AG09309 (cell line): ENCODE measurements around the gene TBC1D22A.

Experiments
- DNase-seq: peaks from one replicate; pipeline ENCODE4 v3.0.0-alpha.2; 2010; ENCODE audit warnings: low read depth
- H3K4me3 ChIP-seq: 2 replicates; pipeline ENCODE4 v1.5.1; 2011; ENCODE audit warnings: mild to moderate bottlenecking, low read depth, low read length, moderate library complexity; ENCODE audit not compliant: control insufficient read depth
- TF ChIP-seq, protein P1 (sequence below): IDR thresholded peaks from 2 replicates; pipeline ENCODE4 v1.5.1; 2011; ENCODE audit warnings: mild to moderate bottlenecking, low read depth, low read length, inconsistent platforms; ENCODE audit not compliant: insufficient read depth, control insufficient read depth; ENCODE audit errors: missing control alignments

TBC1D22A gene

GRCh38 chr22:47015589-47016178 lies 253.2 kb downstream of the TBC1D22A start:
- TF ChIP-seq, protein P1, sequence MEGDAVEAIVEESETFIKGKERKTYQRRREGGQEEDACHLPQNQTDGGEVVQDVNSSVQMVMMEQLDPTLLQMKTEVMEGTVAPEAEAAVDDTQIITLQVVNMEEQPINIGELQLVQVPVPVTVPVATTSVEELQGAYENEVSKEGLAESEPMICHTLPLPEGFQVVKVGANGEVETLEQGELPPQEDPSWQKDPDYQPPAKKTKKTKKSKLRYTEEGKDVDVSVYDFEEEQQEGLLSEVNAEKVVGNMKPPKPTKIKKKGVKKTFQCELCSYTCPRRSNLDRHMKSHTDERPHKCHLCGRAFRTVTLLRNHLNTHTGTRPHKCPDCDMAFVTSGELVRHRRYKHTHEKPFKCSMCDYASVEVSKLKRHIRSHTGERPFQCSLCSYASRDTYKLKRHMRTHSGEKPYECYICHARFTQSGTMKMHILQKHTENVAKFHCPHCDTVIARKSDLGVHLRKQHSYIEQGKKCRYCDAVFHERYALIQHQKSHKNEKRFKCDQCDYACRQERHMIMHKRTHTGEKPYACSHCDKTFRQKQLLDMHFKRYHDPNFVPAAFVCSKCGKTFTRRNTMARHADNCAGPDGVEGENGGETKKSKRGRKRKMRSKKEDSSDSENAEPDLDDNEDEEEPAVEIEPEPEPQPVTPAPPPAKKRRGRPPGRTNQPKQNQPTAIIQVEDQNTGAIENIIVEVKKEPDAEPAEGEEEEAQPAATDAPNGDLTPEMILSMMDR: no peak
- DNase-seq: no peak
- no peak overlapping the region for H3K4me3 ChIP-seq

DNA sequence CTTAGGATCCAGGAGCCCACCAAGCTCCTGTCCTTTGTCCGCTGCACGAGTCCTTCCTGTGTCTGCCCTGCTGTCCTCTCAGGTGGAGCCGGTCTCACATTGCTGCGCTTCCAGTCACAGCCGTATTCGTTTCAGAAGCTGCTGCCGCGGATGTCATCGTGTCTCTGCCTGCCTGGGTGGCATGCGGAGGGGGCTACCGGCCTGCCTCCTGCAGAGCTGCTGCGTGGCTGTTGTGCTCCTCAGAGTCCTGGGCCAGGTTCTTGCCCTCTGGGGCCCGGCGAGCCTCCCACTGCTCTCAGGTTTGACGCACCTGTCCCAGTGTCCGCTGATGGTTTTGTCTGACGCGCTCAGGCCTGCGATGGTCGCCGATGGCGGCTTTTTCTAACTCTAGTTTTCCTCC lies 254.2 kb downstream of the TBC1D22A start:
- no peak overlapping the region for H3K4me3 ChIP-seq
- no peak for DNase-seq
- TF ChIP-seq, protein P1: no peak

DNA sequence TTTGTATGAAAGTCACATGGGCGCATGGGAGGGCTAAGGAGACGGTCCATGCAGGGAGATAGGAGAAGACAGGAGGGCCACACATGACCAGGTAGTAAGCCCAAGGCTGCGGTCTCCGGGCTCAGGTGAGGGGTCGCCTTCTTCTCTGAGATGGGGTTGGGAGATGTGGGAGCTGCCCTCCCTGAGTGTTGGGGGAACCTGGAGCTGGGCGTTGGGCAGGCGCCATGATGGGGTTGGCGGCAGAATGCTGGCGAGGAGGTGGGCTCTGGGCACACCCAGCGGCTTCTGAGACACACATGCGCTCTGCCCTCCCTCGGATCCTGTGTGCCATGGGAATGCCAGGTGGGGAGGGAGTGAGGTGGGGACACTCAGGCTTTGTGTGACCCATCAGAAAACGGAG lies 254.8 kb downstream of the TBC1D22A start:
- DNase-seq: no peak

DNA sequence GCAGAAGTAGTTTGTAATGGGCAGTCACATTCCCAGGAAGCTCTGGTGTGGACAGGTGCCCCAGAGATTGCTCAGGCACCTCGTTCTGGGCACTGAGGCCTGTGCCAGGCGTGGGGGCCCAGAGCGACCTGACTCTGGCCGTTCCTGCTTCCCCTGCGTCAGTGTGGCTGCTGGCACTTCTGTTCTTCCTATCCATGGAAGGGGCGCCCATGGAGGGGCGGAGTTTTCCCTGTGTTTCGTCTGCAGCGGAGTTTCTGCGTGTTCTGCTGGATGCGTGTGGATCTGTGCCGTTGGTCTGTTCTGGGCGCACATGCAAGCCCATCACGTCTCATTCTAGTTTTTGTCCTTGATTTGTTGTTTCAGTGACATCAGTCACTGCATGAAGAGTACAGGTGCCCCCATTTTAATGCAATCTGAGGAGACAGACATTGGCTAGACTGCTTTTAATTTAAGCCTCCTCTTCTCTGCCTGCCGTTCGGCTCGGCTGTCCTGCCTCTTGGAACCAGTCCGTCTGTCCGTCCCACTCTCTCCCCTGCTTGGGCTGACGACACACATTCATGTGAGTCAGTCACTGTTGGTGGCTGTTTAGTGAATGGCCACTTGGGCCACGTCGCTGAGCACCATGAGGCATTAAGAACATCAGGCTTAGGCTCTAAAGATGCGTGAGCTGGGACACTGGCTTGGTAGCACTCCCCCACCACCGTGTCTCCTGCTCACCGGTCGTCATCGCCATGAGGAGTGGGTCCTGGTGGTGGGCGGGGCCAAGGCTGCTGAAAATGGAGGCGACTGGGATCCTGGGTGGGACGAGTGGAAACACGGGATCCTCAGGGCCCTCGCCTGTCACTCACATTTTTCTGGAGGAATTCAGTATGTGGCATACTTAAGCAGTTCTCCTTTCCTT lies 255.8 kb downstream of the TBC1D22A start:
- TF ChIP-seq, protein P1: no peak

More for the DNA sequence above, 254.8 kb downstream of the TBC1D22A start:
- H3K4me3 ChIP-seq: no peak overlapping the region
- TF ChIP-seq, protein P1: no peak

DNA sequence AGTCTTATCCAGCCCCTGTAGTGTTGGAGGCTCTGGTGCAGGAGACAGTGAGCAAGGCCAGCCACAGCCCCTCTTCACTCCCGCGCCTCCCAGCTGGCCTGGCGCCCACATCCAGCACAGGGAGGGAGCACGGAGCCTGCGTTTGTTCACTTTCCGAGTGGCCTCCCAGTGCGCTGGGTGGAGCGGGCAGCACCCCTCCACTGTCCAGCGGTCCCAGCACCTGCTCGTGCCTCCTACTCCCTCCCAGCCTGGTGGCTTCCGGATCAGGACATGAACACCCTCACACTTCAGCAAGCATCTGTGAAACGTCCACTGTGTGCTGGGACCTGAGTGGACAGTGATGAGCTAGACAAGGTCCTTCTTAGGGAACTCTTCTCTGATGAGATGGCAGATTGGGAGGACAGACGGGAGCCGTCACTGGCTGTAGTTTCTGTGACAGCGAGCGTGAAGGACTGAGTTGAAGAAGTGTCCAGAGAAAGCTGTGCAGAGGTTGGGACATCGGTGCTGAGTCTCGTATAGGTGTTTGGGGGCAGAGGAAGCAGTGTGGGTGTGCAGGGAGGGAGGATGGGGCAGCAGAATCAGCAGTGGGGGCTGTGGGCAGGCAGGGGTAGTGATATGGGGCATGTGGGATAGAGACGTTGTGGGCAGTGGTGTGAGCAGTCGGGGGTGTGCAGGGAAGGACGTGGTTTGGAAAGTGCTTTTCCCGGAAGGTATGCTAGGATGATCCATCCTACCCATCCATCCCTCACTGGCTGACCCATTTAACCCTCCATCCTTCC lies 256.8 kb downstream of the TBC1D22A start:
- DNase-seq: no peak
- TF ChIP-seq, protein P1: no peak
- no peak overlapping the region for H3K4me3 ChIP-seq

More for the DNA sequence above, 255.8 kb downstream of the TBC1D22A start:
- DNase-seq: no peak
- H3K4me3 ChIP-seq: no peak overlapping the region

DNA sequence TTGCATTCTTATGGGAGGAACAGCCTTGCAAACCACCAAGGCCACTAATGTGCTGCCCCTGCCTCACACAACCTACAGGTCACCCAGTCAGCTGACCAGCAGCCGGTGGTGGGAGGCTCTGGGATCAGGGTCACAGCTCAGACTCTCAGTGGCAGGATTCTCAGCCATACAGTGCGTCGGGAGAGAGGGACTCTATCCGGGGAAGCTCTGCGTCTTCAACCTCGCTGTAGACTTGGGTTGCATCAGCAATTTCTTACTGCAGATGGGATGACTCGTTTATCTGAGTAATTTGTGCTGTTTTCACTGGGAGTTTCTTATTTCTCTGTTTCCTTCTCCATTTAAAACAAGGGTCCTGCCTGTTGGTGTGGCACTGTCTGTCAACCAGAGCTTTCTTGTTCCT lies 257.7 kb downstream of the TBC1D22A start:
- TF ChIP-seq, protein P1: no peak
- DNase-seq: no peak
- H3K4me3 ChIP-seq: no peak overlapping the region
